Fibroblast of skin of back (primary cell): ENCODE data around the gene ADAMTSL2.

Source experiments
- DNase-seq: peaks from one replicate; pipeline ENCODE4 v3.0.0-alpha.2; 2013

Gene ADAMTSL2

DNA sequence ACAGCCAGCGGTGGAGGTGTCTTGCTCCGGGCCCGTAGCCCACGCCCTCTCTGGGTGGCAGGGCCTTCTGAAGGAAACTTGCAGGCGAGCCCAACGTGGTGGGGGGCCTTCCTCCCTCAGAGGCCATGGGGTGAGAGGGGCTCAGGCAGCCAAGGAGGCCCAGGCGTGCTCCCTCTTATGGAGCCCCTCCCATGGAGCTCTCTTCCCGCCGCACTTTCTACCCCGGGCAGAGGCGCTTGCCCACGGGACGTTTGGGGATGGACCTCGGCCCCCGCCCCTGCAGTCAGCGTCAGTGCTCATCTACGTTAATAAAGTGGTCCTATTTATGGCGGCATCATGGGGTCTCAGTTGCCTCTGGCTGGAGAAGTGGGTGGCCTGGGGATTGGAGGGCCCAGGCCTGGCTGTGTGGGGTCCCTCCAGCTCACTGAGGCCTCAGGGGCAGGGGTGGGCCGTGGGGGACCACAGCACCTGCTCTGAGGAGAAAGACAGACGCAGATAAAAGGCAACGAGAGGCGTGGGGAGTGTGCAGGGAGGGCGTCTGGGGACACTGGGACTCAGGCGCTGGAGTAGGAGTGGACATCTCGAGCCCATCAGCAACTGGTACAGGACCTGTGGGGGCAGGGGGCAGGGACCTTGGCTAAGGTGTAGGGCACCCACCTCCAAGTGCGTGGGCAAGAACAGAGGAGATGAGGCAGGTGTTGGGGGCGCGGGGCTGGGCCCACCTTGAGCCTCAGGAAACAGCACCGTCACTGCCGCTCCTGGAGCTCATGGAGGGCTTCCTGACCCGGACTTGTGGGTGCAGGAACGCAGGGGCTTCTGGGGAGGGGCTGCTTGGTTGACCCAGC is 40.9 kb downstream of the ADAMTSL2 start:
- no peak for DNase-seq

DNA sequence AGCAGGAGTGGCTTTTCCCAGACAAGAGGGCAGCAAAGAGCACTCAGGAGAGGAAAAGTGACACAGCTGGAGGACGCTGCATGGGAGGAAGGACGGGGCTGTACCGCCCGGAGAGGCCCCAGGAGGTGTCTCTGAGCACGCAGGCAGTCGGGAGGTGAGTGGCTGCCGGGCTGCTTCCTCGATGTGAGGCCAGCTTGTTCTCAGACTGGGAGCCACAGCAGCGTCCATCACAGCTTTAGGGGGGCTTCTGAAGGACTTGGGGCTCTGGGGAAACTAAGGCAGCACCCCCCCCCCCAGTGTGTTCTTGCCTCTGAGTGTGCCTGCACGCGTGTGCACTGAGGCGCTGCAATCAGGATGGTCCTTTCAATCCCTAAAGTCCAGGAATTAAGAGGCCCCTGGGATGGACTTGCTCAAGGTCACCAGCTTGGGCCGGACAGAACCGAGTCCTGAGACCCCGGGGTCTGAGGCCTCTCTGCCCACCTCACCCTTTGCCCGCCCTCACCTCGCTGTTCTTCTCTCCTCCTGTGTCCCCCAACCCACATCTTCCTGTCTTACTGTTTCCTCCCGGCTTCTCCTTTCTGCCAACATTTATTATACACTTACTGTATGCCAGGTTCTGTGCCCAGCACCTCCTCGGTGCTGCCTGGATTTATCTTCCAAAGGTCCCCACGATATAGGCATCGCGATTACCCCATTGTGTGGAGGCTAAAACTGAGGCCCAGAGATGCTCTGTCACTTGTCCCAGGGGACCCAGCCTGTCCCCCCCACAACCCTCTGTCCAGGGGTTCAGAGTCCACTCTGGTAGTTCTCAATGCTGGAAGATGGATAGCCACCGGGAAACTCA is 41.7 kb downstream of the ADAMTSL2 start:
- no peak for DNase-seq

- DNase-seq = no peak
These were observed 42.6 kb downstream of the ADAMTSL2 start for GRCh38 chr9:133576875-133577736.

GRCh38 chr9:133577737-133578112 is 43.2 kb downstream of the ADAMTSL2 start:
- no peak for DNase-seq

DNA sequence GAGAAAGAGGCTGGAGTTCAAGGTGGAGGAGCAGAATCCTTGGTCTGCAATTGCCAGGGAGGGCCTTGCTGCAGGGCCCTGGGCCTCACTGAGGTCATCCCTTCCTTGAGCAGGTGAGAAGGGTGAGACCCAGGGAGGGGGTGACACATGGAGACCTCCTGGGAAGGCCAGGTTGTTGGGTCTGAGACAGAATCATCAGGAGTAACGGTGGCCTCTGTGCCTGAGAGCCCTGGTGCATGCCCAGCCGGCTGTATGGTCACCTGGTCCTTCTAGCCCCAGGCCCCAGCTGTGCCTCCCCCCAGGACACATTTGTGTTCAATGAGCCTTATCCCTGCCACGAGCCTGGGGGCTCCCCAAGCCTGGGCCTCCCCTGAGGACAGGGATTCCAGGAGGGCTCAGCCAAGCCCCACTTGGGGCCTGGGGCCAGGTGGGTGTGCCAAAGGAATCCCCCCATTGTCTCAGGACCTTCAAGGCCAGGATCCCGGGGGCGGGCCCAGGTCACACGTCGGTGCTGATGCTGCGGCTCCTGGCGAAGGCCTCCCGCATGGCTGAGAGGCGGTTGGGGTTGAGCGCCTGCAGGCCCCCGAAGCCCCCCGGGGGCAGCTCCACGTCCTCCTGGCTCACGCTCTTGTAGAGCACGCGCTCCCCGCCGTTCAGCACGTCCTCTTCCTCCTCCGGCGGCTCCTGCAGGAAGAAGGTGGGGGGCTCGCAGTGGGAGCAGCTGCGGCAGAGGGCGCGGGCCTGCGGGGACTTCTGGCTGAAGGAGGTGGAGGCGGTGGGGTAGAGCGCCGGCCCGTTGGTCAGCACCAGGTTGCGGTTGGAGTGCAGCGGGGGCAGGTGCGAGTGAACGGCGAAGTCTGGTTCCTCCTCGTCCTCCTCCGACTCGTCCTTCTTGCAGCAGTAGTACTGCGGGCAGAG is 44.3 kb downstream of the ADAMTSL2 start:
- no peak for DNase-seq

GRCh38 chr9:133579601-133580418 is 45.3 kb downstream of the ADAMTSL2 start:
- no peak for DNase-seq

- DNase-seq = no peak
These were observed 45.9 kb downstream of the ADAMTSL2 start for GRCh38 chr9:133580419-133580738.

DNA sequence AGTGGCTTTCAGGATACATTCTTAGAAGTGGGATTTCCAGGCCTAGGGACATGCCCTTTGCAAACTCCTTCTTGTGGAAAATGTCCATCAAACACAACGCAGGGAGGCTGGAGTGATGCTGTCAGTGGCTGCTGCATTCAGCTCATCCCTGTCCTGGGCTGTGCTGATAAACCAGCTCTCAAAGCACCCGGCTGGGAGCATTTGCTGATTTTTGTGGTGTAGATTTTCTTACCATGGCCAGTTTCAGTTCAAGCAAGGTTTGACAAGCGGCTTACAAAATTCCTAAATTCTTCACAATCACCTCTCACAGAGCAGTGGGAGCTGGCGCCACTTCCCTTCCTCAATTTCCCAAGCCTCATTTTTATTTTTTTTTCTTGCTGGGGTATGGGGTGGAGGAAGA is 46.5 kb downstream of the ADAMTSL2 start:
- DNase-seq = no peak

DNA sequence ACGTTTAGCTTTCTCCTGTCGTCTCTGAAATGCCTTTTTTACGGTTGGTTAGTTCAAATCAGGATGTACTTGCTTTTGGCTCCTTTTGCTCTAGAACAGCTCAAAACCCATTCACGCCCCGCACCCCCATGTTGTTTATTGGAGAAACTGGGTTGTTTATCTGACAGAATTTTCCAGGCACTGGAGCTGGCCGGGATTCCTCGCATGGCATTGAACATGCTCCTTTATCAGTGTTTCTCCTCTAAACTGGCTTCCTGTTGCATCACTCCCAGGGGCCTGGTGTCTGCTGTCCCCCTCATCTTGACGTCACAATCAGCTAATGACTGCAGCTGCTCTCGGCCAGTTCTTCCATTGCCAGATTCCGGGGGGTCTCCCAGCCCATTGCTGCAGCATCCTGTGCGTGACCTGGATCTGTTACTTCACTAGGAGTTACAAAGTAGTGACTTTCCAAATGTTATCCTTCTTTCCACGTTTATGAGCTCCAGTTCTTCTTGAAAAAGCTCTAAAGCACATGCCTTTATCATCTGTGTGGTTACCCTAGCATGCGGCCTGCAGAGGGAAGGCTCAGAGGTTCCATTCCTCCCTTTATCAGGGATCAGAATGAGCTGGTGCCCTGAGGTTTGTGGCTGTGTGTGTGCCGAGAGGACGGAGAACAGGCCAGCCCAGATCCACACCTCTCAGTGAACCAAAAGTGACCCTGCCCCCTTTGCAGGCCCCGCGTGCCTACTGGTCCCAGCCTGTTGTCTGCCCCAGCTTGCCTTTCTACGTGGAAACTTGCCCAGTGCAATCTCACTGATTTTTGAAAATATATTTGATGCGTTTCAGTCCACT is 47.2 kb downstream of the ADAMTSL2 start:
- no peak for DNase-seq

DNA sequence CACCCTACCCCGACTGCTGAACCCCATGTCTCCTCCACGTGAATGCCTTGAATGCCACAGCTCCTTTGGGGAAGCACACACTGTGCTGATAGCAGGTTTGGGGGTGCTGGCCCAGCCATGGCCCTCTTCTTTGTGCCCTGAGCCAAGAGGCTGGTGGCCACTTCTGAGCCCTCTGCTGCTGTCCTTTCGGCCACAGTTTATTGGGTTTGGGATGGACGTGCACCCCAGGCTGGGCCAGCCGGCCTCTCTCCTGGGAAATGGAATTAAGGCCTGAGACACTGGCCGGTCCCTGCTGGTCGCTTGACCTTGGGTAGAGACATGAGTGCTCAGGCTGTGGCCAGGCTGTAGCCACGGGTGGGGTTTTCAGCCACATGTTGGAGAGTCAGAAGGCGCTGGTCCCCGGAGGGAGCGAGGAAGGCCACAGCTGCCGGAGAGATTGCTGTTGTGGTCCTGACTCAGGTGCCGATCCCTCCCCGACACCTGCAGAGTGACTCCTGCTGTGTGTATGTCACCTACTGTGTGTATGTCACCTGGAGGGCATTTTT is 48.1 kb downstream of the ADAMTSL2 start:
- DNase-seq = no peak

DNA sequence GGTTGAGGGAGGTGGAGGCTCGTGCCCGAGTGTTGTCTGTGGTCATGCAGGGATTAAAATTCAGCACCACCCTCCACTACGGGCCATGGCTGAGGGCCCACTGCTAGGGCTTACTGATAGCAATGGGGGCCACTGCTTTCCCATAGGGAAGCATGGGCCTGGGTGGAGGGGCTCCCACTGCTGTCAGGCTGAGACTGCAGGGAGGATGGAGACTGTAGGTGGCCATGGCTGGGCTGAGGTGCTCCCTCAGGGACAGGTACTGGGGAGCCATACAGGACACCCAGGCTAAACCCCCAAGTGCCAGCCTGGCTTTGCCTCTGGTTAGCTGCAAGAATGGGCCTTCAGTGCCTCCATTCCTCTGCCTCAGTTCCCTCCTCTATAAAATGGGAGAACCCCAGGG is 48.6 kb downstream of the ADAMTSL2 start:
- no peak for DNase-seq

GRCh38 chr9:133583586-133583985 is 49.1 kb downstream of the ADAMTSL2 start:
- DNase-seq = no peak

DNA sequence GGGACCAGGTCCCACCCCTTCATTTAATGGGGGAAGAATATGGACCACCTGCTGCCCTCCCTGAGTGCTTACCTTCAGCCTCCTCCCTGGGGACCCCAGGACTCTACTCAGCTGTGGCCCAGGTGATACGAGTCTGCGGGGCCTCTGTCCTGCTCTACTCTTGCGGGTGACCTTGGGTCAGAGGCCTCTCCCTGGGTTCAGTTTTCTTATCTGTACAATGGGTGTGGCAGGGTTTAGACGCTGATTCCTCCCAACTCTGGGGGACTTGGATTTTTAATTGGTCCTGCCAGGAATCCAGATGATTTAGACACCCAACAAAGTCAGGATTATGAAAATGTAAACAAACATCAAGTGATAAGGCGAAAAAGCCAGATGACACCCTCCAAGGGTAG is 49.7 kb downstream of the ADAMTSL2 start:
- no peak for DNase-seq

DNA sequence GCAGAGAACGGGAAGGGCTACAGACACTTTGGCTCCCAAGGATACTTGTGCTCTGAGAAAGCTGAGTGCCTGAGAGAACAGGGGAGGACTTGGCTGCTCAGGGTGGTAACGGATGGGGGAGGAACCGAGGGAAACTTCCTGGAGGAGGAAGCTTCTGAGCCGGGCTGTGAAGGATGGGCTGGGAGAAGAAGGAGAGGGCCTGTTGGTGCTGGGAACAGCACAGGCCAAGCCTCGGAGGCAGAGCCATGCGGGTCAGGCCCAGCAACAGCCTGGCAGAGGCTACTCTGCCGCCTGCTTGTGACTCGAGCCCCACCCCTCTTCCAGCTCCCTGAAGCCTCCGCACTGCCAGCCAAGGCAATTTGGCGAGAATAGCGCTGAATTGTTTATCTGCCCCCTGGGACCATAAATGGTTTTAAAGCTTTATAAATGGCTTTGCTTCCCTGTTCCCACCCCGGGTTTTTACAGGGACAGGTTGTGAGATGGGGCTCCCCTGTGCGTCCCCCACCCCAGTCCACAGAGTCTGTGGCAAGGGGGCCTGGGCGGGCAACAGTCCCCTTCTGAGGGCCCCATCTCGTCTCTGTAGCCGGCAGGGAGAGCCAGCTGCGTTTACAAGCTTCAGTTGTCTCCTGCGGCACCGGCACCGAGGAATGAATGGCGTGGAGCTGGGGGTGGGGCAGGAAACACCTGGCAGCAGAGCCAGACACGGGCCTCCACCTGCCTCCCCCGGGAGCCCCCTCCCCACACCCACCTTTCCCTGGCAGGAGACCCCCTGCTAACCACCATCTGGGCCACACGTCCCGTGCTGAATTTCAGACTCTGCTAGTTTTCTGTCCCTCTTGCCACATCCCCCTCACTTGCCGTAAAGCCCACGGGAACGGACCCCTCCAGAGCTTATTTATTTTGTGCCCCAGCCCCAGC is 50.3 kb downstream of the ADAMTSL2 start:
- no peak for DNase-seq

DNA sequence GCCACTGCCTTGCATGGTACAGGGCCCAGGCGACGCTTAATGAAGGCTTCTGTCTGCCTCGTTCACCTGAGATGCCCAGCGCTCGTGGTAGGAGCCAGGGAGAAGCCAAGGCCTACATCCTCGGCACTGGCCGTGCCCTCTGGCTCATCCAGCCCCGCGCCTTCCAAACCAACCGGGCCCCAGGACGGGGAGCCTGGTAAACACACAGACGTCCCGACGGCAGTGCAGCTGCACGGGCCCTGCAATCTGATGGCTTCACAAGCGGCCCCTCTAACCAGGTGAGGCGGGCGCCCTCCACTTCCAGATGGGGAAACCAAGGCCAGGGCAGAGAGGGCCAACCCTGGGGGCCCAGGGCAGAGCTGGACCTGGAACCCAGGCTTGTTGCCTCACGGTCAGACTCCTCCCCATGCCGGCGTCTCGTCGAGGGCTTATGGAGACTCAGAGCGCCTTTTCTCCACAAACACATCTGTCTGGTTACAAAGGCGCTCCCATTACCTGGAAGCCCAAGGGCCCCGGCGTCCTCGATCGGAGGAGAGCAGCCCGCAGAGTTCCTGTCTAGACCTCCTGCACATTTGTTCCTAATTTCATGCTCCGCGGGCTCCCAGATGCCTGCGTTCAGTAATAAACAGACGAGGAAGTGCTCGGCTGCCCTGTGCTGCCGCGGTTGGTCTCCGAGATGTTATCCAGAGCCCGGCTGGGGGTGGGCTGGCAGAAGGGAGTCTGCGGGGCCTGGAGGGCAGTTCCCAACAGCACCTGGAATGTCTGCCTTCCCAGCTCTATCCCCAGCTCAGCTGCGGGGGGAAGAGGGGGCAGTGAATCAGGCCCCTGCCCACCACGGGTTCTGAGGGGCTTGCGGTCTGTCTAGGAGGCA is 51.2 kb downstream of the ADAMTSL2 start:
- no peak for DNase-seq

- no peak for DNase-seq
These were observed 52.5 kb downstream of the ADAMTSL2 start for GRCh38 chr9:133587051-133587450.

- no peak for DNase-seq
These were observed 53.0 kb downstream of the ADAMTSL2 start for GRCh38 chr9:133587466-133587865.
